D341Med (cell line): ENCODE measurements around the gene SERPINA4.

Experiments
- DNase-seq: peaks from one replicate; pipeline ENCODE4 v3.0.0; 2012; ENCODE audit warnings: low spot score

The SERPINA4 gene

DNA sequence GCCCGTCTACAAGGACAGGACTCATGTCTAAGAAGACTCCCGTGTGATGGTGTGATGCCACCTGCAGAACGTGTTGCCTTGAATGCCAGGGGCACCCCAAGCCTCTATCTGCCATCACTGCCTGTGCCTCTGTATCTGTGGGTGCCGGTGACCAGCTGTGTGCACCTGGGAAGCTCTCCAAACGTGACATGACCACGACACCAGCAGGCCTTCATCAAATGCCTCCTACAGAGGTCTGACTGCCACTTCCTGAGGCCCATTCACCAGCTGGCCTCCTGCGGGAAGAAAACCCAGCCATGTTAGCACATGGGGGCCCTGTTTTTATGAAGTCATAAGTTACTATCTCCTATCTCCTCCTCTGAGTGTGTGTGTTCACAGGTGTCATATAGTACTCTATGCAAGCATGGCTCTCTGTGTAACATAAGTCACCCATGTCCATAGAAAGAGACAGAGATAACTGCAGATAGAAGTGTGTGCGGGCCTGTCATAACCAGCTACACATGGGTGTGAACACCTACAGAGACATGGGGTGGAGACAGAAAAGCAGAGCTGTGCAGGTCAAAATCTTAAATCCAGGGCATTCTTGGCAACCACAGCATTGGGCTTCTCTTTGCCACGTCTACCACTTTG is 18.3 kb upstream of the SERPINA4 start:
- DNase-seq = no peak

DNA sequence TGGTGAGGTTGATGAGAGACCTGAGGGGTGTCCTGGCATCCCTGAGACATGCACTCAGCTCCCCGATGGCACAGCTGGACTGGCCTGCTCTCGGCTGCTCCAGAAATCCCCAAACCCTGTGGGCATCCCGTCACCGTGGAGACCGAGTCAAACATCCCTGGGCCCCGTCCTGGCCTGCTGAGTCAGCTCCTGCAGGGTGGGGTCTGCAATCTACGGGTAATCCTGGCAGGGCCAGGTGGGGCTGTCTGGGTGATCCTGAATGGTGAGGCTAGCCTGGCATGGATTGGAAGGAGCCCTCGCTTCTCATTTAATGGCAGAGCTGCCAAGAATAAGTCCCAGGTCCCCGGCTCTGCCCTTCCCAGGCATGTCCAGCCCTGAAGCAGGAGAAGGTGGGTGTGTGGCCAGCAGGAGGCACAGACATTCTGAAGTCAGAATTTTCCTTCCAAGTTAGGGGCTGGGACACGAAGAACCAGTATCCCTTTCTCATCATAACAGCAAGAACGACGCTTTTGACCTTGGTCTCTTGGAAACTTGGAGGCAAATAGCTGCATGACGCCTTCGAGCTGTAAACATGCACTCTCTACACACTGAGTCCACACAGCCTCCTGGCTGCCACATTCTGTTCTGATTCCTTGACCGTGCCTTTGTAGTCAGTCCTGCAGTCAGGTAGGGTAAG is 17.7 kb upstream of the SERPINA4 start:
- no peak for DNase-seq

DNA sequence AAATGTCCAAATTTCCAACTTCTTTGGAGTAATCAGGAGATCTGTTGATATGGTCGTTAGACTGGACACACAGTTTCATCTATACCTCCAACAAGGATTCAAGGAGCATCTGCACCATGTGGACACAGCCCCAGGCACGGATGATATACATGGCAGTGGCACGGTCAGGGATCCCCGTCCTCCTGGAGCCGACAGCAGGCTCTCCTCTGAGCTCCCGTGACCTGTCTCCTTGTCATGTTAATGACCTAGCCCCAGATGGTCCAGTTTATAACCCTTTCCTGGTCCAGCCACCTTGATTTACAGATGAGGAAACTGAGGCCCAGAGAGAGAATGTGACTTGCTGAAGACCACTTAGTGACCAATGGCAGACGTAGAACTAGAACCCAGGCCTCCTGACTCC is 16.5 kb upstream of the SERPINA4 start:
- no peak for DNase-seq

DNA sequence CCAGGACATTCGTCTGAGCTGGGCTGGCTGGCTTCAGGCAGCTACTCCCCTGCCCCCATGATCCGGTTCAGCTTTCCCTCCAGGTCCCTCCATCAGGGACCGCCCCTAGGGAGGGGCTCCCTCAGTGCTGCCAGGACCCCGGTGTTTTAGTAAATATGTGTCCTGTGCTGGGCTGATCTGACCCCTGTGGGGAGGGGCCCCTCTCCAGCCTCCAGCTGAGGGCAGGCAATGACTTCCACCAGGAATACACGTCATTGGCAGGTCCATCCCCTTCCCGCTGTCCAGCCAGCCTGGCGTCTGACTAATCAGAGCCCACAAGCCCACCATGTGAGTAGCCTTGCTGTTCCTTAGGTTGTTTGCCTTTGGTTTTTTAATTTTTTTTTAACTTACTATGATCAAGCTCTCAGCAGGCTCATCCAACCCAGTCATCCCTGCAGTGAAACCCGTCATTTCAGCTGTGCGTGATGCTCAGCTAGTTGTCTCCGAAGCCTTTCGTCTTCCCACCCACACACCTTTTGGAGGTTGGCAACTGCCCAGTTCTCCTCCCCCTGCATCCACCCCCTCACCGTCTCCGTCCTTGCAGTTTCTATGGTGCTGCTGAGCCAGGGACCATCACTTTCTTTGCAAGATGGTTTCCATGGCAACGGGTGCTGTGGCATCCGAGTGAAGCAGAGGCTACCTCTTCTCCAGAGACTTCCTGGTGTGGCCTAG is 16.0 kb upstream of the SERPINA4 start:
- DNase-seq = no peak

DNA sequence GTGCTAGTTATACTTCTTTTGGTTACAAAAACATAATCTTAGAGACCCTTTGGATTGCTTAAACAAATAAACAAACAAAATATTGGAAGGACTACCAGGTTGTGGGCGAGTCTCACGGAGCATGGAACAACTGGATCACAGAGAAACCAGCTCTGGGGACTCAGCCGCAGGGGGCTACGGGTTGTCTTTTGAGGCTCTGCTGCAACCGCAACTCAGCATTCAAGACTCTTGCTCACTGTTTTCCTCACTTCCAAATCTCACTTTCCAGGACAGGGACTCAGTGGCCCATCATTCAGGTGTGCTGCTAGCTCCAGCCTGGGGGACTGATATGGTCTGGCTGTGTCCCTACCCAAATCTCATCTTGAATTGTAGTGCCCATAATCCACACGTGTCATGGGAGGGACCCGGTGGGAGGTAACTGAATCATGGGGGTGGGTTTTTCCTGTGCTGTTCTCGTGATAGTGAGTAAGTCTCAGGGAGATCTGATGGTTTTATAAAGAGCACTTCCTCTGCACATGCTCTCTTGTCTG is 14.0 kb upstream of the SERPINA4 start:
- DNase-seq = no peak

DNA sequence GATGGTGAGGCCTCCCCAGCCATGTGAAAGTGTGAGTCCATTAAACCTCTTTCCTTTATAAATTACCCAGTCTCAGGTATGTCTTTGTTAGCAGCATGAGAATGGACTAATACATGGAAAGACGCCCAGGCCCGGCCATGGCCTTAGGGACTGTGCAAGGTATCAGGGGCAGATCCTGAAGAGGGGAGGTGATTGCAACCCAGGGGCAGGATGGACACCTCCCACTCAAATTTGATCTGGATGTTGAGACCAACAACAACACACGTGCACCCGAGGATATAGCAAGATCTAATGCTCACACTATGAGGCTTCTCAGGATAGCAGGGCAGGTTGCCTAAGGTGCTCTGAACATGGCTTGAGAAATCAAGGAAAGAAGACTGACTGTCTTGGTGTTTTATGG is 13.5 kb upstream of the SERPINA4 start:
- DNase-seq = no peak

DNA sequence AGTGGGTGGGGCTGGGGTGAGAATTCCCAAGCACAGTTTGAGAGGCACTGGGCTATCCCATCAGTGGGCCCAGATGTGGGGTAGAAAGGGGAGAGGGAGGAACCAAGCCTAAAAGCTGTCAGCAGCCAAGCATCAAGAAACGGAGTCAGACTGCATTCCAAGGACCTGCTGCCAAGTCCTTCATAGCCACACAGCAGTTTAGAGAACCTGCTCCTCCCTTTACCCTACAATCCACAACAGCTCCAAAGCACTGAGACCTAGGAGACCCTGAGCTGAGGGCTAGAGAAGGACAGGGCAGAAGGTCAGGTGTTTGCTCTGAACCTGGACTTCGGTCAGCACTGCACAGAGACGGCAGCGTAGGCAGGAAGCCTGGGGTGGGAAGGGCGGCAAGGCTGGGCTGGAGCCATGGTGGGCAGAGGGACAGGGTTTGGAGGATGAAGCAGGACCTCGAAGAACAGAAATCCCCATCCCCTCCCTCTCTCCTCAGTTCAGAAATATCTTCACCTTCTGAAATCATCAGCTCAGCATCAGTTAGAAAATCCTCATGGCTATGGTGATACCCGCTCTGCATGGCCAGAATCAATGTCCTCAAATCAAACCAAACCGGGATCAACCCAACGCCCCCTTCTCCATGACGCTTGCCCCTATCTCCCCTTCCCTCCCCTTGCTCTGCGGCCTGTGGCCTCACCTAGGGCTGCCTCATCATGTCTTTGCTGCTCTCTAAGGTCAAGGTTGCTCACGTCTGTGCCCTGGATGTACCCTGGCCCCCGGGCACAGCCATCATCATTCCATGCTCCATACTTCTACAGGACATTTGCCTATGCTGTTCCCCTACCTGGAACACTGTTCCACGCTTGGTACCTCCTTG is 12.9 kb upstream of the SERPINA4 start:
- DNase-seq = no peak

DNA sequence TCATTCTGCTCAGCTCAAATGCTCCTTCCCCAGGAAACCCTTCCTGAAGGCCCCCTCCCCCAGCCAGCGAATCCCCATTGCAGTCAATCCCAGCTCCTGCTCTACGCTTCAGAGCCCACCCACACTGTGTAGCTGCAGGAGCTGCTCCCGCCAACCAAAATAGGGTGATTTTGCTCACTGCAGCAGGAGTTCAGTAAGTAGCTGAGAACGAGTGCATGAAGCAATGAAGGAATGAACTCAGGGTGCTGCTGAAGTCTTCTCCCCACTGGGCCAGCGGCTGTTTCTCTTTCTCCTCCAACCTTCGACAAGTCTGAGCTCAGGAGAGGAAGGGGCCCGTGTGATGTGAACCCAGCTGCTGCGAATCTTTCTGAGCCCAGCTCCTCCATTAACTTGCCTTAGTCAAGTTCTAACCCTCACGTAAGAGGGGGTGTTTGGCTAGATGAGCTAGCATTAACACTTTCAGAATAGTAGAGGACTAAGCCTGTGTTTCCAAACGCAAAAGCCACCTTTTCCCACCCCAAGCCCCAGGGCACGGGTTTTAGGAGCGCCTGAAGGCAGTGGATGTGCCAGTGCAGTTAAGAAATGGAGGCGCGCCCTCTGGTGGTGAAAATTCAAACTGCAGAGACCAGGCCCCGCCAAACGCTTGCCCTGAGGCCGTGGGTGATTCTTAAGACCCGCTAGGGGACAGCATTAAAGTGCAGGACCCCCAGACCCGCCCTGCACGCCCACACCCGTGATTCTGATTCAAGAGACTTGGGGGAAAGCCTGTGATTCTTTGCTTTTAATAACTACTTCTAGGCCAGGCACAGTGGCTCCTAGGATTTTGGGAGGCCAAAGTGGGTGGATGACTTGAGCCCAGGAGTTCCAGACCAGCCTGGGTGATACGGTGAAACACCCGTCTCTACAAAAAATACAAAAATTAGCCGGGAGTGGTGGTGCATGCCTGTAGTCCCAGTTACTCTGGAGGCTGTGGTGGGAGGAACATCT is 11.9 kb upstream of the SERPINA4 start:
- peak; percentile 86 for DNase-seq

DNA sequence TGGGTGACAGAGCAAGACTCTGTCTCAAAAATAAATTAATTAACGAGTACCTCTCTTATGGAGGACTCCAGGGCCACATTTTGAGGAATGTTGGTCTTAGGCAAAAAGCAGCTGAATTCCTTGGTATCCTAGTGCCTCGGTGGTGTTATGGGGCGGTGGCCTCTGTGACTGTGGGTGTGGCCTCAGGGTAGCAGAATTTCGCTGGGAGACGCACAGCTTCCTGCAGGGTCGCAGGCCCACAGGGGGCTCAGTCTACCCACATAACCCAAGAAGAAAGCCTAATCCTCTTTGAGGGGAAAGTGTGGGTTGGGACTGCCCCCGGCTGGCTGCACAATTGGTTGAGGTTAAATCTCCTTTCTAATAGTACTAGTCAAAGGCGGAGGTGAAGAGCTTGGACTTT is 11.2 kb upstream of the SERPINA4 start:
- no peak for DNase-seq

DNA sequence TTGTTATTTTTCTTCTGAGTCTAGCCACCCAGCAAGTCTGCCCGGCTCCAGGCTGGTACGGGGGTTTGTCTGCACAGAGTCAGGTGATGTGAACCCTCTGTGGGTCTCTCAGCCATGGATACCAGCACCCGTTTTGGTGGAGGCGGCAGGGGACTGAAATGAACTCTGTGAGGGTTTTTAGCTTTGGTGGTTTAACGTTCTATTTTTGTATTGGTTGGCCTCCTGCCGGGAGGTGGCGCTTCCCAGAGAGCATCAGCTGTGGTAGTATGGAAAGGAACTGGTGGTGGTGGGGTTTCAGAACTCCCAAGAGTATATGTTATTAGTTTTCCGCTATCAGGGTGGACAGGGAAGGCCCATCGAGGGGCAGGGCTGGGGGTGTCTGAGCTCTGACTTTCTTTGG is 5.3 kb upstream of the SERPINA4 start:
- DNase-seq = no peak

DNA sequence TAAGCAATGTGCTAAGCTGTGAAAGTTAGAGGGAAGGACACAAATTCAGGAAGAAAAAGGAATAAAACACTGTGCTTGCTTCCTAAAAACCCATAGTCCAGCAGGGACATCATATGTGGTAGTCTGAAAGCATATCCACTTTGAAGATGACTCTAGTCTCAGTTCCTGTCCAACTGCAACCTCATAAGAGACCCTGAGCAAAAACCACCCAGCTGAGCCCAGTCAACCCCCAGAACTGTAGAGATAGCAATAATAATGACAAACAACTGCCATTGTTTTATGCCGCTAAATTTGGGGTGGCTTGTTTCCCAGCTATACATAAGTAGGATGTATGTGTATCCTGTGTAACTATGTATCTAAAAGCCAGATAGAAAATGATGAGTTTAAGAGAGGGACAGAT is 3.9 kb upstream of the SERPINA4 start:
- no peak for DNase-seq

DNA sequence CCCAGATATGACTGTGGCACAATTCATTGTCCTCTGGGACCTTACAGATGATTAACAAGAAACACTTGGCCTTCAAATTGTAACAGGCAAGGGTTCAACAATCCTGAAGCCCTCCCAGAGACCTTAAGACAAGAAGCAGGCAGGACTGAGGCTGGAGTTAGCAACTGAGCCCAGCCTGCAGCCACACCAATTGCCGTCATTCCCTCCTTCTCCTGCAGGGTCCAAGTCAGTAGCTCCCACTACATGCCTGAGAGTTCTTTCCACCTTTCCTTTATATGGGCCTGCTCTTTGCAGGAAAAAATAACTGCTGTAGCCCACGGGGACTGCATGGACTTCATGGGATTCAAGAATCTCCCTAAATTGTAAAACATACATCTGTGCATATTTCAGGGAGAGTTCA is 2.4 kb upstream of the SERPINA4 start:
- DNase-seq = no peak

DNA sequence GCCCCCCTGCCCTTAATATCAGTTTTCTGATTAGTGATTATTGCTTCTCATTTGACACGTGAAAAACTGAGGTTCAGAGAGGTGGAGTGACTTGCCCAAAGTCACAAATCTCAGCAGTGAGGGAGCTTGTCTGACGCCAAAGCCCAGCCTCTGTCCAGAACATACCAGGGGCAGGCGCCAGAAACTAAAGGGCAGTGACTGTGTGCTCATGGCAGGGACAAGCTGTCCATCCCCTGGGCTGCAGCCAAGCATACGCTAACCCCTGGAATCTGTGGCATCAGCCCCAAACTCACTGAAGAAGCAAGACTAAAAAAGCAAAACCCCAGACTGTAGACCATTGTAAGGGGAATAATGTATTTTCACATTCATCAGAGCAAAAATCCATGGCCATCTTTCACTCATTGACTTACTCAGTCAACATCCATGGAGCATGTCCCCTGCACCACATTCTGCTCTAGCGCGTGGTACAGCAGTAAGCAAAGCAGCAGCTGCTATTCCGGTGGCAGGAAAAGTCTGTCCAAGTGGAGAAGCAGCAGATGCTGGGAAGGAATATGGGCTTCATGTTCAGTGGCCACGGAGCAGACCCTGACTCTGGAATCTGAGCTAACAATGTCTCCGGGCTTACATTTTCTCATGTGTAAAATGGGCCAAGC is 1.5 kb upstream of the SERPINA4 start:
- no peak for DNase-seq

DNA sequence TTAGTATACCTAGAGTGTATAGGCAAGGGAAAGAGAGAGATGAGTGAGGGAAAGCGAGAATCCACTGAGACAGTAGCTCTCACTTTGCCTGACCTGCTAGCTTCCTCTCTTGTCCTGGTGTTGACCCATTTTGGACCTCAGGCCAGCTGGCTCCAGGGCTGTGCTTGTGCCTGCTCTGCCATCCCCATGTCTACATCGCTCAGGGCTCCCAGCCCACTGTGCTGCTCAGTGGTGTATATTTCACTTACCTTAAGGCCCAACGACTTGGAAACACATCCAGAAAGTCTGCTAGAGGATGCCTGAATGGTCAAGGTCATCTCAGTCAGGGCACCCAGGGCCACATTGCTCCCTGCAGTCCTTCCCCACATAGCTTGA is 964 bp upstream of the SERPINA4 start:
- no peak for DNase-seq

DNA sequence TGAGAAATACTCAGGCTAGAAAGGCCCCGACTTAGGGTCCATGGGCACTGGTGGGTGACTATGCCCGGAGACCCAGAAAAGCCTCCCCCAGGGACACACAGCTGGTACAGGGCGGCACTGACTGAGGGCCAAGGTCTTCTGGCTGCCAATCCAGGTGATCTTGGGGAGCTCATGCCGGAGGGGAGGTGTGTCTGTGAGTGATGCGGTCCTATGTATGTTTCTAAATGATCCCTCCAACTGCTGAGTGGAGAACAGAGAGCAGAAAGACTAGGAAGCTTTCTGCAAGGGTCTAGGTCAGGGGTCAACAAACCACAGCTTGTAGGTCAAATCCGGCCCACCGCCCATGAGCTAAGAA is 391 bp downstream of the SERPINA4 start:
- no peak for DNase-seq

DNA sequence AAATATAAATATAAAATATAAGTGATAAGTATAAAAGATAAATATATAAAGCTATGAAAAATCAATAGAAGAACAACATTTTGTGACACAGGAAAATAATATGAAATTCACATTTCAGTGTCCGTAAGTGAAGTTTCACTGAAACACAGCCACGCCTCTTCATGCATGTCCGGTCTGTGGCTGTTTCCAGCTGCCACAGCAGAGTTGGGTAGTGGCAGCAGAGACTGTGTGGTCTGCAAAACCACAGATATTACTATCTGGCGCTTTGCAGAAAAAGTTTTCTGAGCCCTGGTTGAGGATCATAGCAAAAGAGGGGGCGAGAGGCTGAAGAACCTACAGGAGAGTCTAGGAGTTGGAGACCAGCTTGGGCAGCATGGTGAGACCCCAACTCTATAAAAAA is 780 bp downstream of the SERPINA4 start:
- no peak for DNase-seq

DNA sequence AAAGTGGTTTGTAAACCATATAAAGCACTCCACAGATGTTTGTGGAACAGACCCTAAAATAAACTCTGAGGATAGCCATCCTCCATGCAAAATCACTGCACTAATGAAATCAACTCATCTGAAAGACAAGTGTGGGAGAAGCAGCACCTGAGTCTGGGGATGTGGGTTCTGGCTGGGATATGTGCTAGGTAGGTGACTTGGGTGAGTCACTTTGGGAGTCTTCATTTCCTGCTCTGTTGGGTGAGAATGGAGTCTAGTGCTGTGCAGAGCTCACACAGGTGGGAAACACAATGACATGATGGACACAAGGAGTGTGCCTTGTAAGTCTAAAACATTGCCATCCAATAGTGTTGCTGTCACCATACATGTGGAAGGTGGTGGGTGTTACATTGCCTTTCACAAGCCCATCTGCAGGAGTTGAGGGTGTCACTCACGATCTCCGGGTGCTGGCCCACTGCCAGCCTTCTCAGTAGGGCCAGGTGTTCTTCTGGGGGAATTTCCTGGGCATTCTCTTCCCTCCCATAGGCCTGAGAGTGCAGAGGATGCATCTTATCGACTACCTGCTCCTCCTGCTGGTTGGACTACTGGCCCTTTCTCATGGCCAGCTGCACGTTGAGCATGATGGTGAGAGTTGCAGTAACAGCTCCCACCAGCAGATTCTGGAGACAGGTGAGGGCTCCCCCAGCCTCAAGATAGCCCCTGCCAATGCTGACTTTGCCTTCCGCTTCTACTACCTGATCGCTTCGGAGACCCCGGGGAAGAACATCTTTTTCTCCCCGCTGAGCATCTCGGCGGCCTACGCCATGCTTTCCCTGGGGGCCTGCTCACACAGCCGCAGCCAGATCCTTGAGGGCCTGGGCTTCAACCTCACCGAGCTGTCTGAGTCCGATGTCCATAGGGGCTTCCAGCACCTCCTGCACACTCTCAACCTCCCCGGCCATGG is 2.0 kb downstream of the SERPINA4 start:
- DNase-seq = no peak

DNA sequence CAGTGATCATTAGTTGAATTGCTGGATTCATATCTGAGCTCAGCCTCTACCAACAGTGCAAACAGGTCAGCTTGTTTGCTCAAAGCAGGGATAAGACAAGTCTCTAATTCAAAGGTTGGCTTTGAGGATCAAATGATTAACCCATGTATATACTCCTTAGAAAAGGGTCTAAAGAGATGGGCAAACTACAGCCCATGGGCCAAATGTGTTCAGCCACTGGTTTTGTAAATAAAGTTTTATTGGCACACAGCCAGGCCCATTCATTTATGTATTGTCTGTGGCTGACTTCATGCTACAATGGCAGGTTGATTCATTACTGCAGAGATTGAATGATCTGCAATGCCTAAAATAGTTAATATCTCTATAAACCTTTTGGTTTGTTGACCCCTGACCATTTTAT is 3.1 kb downstream of the SERPINA4 start:
- no peak for DNase-seq

DNA sequence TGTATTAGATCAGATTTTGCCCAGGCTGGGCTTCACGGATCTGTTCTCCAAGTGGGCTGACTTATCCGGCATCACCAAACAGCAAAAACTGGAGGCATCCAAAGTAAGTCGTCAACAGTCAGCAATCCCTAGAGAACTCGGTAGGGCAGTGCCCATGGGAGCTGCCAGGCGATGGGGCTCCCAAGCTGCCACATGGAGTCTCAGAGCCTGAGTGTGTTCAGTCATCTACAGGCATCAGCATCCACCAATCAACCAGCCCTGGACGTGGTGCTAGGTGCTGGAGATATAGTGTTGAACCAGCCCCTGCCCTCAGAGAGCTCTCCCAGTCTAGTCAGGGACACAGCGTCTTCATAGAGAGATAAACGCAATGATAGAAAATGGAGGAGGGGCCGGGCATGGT is 6.9 kb downstream of the SERPINA4 start:
- no peak for DNase-seq
